ENCODE results near the gene RIN3.
"Not testable (repeated sequence)": the region's sequence is repeated elsewhere in the genome, so short reads cannot be mapped to it uniquely, and the experiment has no call there.

RIN3 gene

GRCh38 chr14:92675976-92676375 lies 162.4 kb downstream of the RIN3 start:
- no peak for DNase-seq

- DNase-seq: no peak
Observed at GRCh38 chr14:92676403-92677086, 163.0 kb downstream of the RIN3 start.

- no peak for DNase-seq
Observed at GRCh38 chr14:92677087-92677668, 163.6 kb downstream of the RIN3 start.

- no peak for DNase-seq
Observed at GRCh38 chr14:92677955-92678354, 164.4 kb downstream of the RIN3 start.

- DNase-seq: no peak
Observed at GRCh38 chr14:92678766-92679165, 165.2 kb downstream of the RIN3 start.

GRCh38 chr14:92679246-92679645 lies 165.7 kb downstream of the RIN3 start:
- DNase-seq: no peak

GRCh38 chr14:92680330-92680729 lies 166.7 kb downstream of the RIN3 start:
- DNase-seq: not testable (repeated sequence)

GRCh38 chr14:92680781-92681650 lies 167.4 kb downstream of the RIN3 start:
- peak; percentile 80 for DNase-seq

- DNase-seq: no peak
Observed at GRCh38 chr14:92683041-92683440, 169.5 kb downstream of the RIN3 start.

GRCh38 chr14:92684801-92685560 lies 171.4 kb downstream of the RIN3 start:
- no peak for DNase-seq

GRCh38 chr14:92685784-92686355 lies 172.3 kb downstream of the RIN3 start:
- DNase-seq: no peak

- no peak for DNase-seq
Observed at GRCh38 chr14:92686411-92686899, 172.9 kb downstream of the RIN3 start.

- DNase-seq: peak; percentile 93
Observed at GRCh38 chr14:92686900-92687427, 173.4 kb downstream of the RIN3 start.

GRCh38 chr14:92687681-92688433 lies 174.3 kb downstream of the RIN3 start:
- DNase-seq: peak; percentile 68

GRCh38 chr14:92688434-92689375 lies 175.1 kb downstream of the RIN3 start:
- DNase-seq: peak; percentile 88

- DNase-seq: peak; percentile 74
Observed at GRCh38 chr14:92690171-92691011, 176.8 kb downstream of the RIN3 start.

- DNase-seq: peak; percentile 5
Observed at GRCh38 chr14:92692822-92693226, 179.2 kb downstream of the RIN3 start.

GRCh38 chr14:92693998-92694795 lies 180.6 kb downstream of the RIN3 start:
- DNase-seq: no peak

Data from NCI-H82 (cell line).